ENCODE data around the gene ZNF497. TPM values are rescaled to one million over a fixed set of nuclear protein-coding genes. Genes with fewer than 3 reads are reported as not detected.
"Not testable (repeated sequence)": the region's sequence is repeated elsewhere in the genome, so short reads cannot be mapped to it uniquely, and the experiment has no call there.

ZNF497 gene
- total RNA-seq, 1 experiment from 2014 or later: 1.1 TPM

GRCh38 chr19:58380662-58381459 lies 18.3 kb upstream of the ZNF497 start, which contains the start of gene ZNF837:
Gene ZNF837, minus strand, starts transcription at chr19:58381030. Its CDS starts 11,698 bp downstream, at chr19:58369332.
- H3K4me3 ChIP-seq (ENCODE audit: low read length): peak within 1 kb of the TSS; percentile 79

GRCh38 chr19:58380037-58380661 lies 17.6 kb upstream of the ZNF497 start:
- peaks cover 38% of the 10 kb centered on the region for H3K4me1 ChIP-seq (ENCODE audit: low read length)
- peak overlapping the region; percentile 58 for H3K27ac ChIP-seq (ENCODE audit: low read length)
- H3K9me2 ChIP-seq (replicated peaks; ENCODE audit: insufficient read depth, low read length): no peaks in the 10 kb centered on the region
- peaks cover 40% of the 10 kb centered on the region for H3K79me2 ChIP-seq (ENCODE audit: low read length)
- H4K20me1 ChIP-seq (ENCODE audit: insufficient read depth, low read depth, low read length): no peaks in the 10 kb centered on the region
- no peaks in the 10 kb centered on the region for H3K9me3 ChIP-seq (ENCODE audit: low read length)
- peak overlapping the region; percentile 79 for H3K4me3 ChIP-seq (ENCODE audit: low read length)
- peak overlapping the region; percentile 5; the same call in 1 of the 2 replicates for H2AFZ ChIP-seq (ENCODE audit: low read length)
- H3K4me2 ChIP-seq (ENCODE audit: low read depth, low read length, poor library complexity, severe bottlenecking): peak overlapping the region; percentile 90
- H3K36me3 ChIP-seq (ENCODE audit: insufficient read depth, low read length): no peaks in the 10 kb centered on the region
- H3K27me3 ChIP-seq (ENCODE audit: low read length): no peaks in the 10 kb centered on the region
- peak overlapping the region; percentile 77 for H3K9ac ChIP-seq (ENCODE audit: low read length)
- no peak for DNase-seq

More at GRCh38 chr19:58380662-58381459, 18.3 kb upstream of the ZNF497 start, which contains the start of gene ZNF837:
- H2AFZ ChIP-seq (ENCODE audit: low read length): peak within 1 kb of the TSS; percentile 5; the same call in 1 of the 2 replicates
- no peaks in the 10 kb centered on the region for H4K20me1 ChIP-seq (ENCODE audit: insufficient read depth, low read depth, low read length)
- no peaks in the 10 kb centered on the region for H3K9me3 ChIP-seq (ENCODE audit: low read length)
- H3K9ac ChIP-seq (ENCODE audit: low read length): peak within 1 kb of the TSS; percentile 84
- H3K36me3 ChIP-seq (ENCODE audit: insufficient read depth, low read length): no peaks in the 10 kb centered on the region
- H3K79me2 ChIP-seq (ENCODE audit: low read length): peaks cover 47% of the 10 kb centered on the region
- peak within 1 kb of the TSS; percentile 90 for H3K4me2 ChIP-seq (ENCODE audit: low read depth, low read length, poor library complexity, severe bottlenecking)
- H3K4me1 ChIP-seq (ENCODE audit: low read length): peaks cover 45% of the 10 kb centered on the region
- H3K27ac ChIP-seq (ENCODE audit: low read length): peak within 1 kb of the TSS; percentile 82
- peak; percentile 100 for DNase-seq
- H3K27me3 ChIP-seq (ENCODE audit: low read length): no peaks in the 10 kb centered on the region
- no peaks in the 10 kb centered on the region for H3K9me2 ChIP-seq (replicated peaks; ENCODE audit: insufficient read depth, low read length)

- H3K79me2 ChIP-seq (ENCODE audit: low read length): peaks cover 34% of the 10 kb centered on the region
- peak overlapping the region; percentile 90 for H3K4me2 ChIP-seq (ENCODE audit: low read depth, low read length, poor library complexity, severe bottlenecking)
- no peak overlapping the region; the same call in 1 of the 2 replicates for H2AFZ ChIP-seq (ENCODE audit: low read length)
- H3K9ac ChIP-seq (ENCODE audit: low read length): peak overlapping the region; percentile 77
- no peaks in the 10 kb centered on the region for H3K9me2 ChIP-seq (replicated peaks; ENCODE audit: insufficient read depth, low read length)
- no peaks in the 10 kb centered on the region for H3K36me3 ChIP-seq (ENCODE audit: insufficient read depth, low read length)
- H3K4me1 ChIP-seq (ENCODE audit: low read length): peaks cover 32% of the 10 kb centered on the region
- no peaks in the 10 kb centered on the region for H4K20me1 ChIP-seq (ENCODE audit: insufficient read depth, low read depth, low read length)
- no peaks in the 10 kb centered on the region for H3K9me3 ChIP-seq (ENCODE audit: low read length)
- no peak overlapping the region for H3K27ac ChIP-seq (ENCODE audit: low read length)
- no peaks in the 10 kb centered on the region for H3K27me3 ChIP-seq (ENCODE audit: low read length)
- peak overlapping the region; percentile 79 for H3K4me3 ChIP-seq (ENCODE audit: low read length)
- DNase-seq: no peak
Observed at GRCh38 chr19:58379246-58379645, 16.7 kb upstream of the ZNF497 start.

GRCh38 chr19:58376724-58377123 lies 14.2 kb upstream of the ZNF497 start:
- not testable (repeated sequence) for H3K4me3 ChIP-seq (ENCODE audit: low read length); H3K9ac ChIP-seq (ENCODE audit: low read length); H3K27me3 ChIP-seq (ENCODE audit: low read length); H3K27ac ChIP-seq (ENCODE audit: low read length); H3K36me3 ChIP-seq (ENCODE audit: insufficient read depth, low read length); H4K20me1 ChIP-seq (ENCODE audit: insufficient read depth, low read depth, low read length); DNase-seq; H3K4me2 ChIP-seq (ENCODE audit: low read depth, low read length, poor library complexity, severe bottlenecking); H3K9me3 ChIP-seq (ENCODE audit: low read length); H3K9me2 ChIP-seq (replicated peaks; ENCODE audit: insufficient read depth, low read length); H2AFZ ChIP-seq (ENCODE audit: low read length)
- Histone ChIP-seq H3K79me2 (ENCODE audit: low read length) (peaks cover 15% of the 10 kb centered on the region), H3K4me1 (ENCODE audit: low read length) (peaks cover 20% of the 10 kb centered on the region)

- peaks cover under 1% of the 10 kb centered on the region for H3K79me2 ChIP-seq (ENCODE audit: low read length)
- no peak overlapping the region for H3K27ac ChIP-seq (ENCODE audit: low read length)
- no peaks in the 10 kb centered on the region for H3K9me3 ChIP-seq (ENCODE audit: low read length)
- H3K27me3 ChIP-seq (ENCODE audit: low read length): no peaks in the 10 kb centered on the region
- H4K20me1 ChIP-seq (ENCODE audit: insufficient read depth, low read depth, low read length): no peaks in the 10 kb centered on the region
- no peaks in the 10 kb centered on the region for H3K9me2 ChIP-seq (replicated peaks; ENCODE audit: insufficient read depth, low read length)
- H3K36me3 ChIP-seq (ENCODE audit: insufficient read depth, low read length): no peaks in the 10 kb centered on the region
- no peak overlapping the region for H3K4me3 ChIP-seq (ENCODE audit: low read length)
- no peak for DNase-seq
- peaks cover 7% of the 10 kb centered on the region for H3K4me1 ChIP-seq (ENCODE audit: low read length)
- no peak overlapping the region for H3K9ac ChIP-seq (ENCODE audit: low read length)
- no peak overlapping the region for H3K4me2 ChIP-seq (ENCODE audit: low read depth, low read length, poor library complexity, severe bottlenecking)
- no peak overlapping the region for H2AFZ ChIP-seq (ENCODE audit: low read length)
Observed at GRCh38 chr19:58374200-58374599, 11.6 kb upstream of the ZNF497 start.

- no peak overlapping the region for H3K4me3 ChIP-seq (ENCODE audit: low read length)
- H3K4me1 ChIP-seq (ENCODE audit: low read length): 0 out of 2 replicates have a peak, but pooled peaks cover 2% of the 10 kb centered on the region
- H3K27ac ChIP-seq (ENCODE audit: low read length): no peak overlapping the region
- no peaks in the 10 kb centered on the region for H3K27me3 ChIP-seq (ENCODE audit: low read length)
- no peak overlapping the region for H3K9ac ChIP-seq (ENCODE audit: low read length)
- H3K4me2 ChIP-seq (ENCODE audit: low read depth, low read length, poor library complexity, severe bottlenecking): no peak overlapping the region
- no peaks in the 10 kb centered on the region for H4K20me1 ChIP-seq (ENCODE audit: insufficient read depth, low read depth, low read length)
- no peak overlapping the region for H2AFZ ChIP-seq (ENCODE audit: low read length)
- no peaks in the 10 kb centered on the region for H3K9me2 ChIP-seq (replicated peaks; ENCODE audit: insufficient read depth, low read length)
- H3K36me3 ChIP-seq (ENCODE audit: insufficient read depth, low read length): no peaks in the 10 kb centered on the region
- no peaks in the 10 kb centered on the region for H3K79me2 ChIP-seq (ENCODE audit: low read length)
- no peaks in the 10 kb centered on the region for H3K9me3 ChIP-seq (ENCODE audit: low read length)
- DNase-seq: no peak
Observed at GRCh38 chr19:58372311-58373133, 10.0 kb upstream of the ZNF497 start.

- Histone ChIP-seq H2AFZ (ENCODE audit: low read length) (no peak overlapping the region), H3K4me2 (ENCODE audit: low read depth, low read length, poor library complexity, severe bottlenecking) (no peak overlapping the region), H3K4me3 (ENCODE audit: low read length) (no peak overlapping the region), H3K4me1 (ENCODE audit: low read length) (peaks cover 6% of the 10 kb centered on the region; the same call in 1 of the 2 replicates), H3K9me2 (replicated peaks; ENCODE audit: insufficient read depth, low read length) (no peaks in the 10 kb centered on the region), H3K9ac (ENCODE audit: low read length) (no peak overlapping the region), H3K79me2 (ENCODE audit: low read length) (no peaks in the 10 kb centered on the region), H4K20me1 (ENCODE audit: insufficient read depth, low read depth, low read length) (no peaks in the 10 kb centered on the region), H3K27ac (ENCODE audit: low read length) (no peak overlapping the region), H3K27me3 (ENCODE audit: low read length) (no peaks in the 10 kb centered on the region), H3K9me3 (ENCODE audit: low read length) (no peaks in the 10 kb centered on the region), H3K36me3 (ENCODE audit: insufficient read depth, low read length) (no peaks in the 10 kb centered on the region)
- DNase-seq: no peak
Observed at GRCh38 chr19:58368561-58369360, 6.2 kb upstream of the ZNF497 start.

Measured in Karpas-422 (cell line).